HepG2 (cell line): ENCODE results near the gene MEF2B. TPM values are rescaled to one million over a fixed set of nuclear protein-coding genes. Genes with fewer than 3 reads are reported as not detected.

Experiments
- BCL6 ChIP-seq: IDR thresholded peaks from 2 replicates; pipeline ENCODE4 v1.6.1; 2016; ENCODE audit warnings: missing genetic modification reagents, missing compliant biosample characterization
- DNMT3B ChIP-seq: conservative IDR thresholded peaks from 2 replicates; pipeline ENCODE4 v1.6.1; 2016; ENCODE audit warnings: missing biosample characterization, control low read depth
- ETV5 ChIP-seq: IDR thresholded peaks from 2 replicates; pipeline ENCODE4 v1.6.1; 2018; ENCODE audit warnings: missing biosample characterization, missing genetic modification reagents, inconsistent platforms, borderline replicate concordance
- KDM4B ChIP-seq: sonication (generic); formaldehyde crosslinking; IDR thresholded peaks from 2 replicates; pipeline ENCODE4 v1.4.0; 2020; ENCODE audit warnings: missing genetic modification reagents
- MEIS1 ChIP-seq: sonication (generic); formaldehyde crosslinking; IDR thresholded peaks from 2 replicates; pipeline ENCODE4 v1.9.0; 2021; ENCODE audit warnings: mild to moderate bottlenecking, missing genetic modification reagents, moderate library complexity, borderline replicate concordance
- NCOA2 ChIP-seq: sonication (generic); formaldehyde crosslinking; IDR thresholded peaks from 2 replicates; pipeline ENCODE4 v1.8.0; 2022; ENCODE audit warnings: inconsistent platforms
- NR3C1 ChIP-seq: sonication (generic); formaldehyde crosslinking; IDR thresholded peaks from 2 replicates; pipeline ENCODE4 v1.4.0; 2020; ENCODE audit warnings: missing genetic modification reagents
- SALL1 ChIP-seq: sonication (generic); formaldehyde crosslinking; IDR thresholded peaks from 2 replicates; pipeline ENCODE4 v1.8.0; 2022; ENCODE audit warnings: mild to moderate bottlenecking, missing genetic modification reagents
- SRSF1 ChIP-seq: fragments of 200-400 bp; formaldehyde crosslinking; optimal IDR thresholded peaks from 2 replicates; pipeline ENCODE3; 2017; ENCODE audit warnings: mild to moderate bottlenecking, low read depth, low read length, moderate library complexity
- TAF15 ChIP-seq: fragments of 200-400 bp; formaldehyde crosslinking; IDR thresholded peaks from one replicate; pipeline ENCODE4 v1.6.1; 2018; ENCODE audit warnings: mild to moderate bottlenecking, low read depth, low read length; ENCODE audit not compliant: poor library complexity, severe bottlenecking
- TFDP1 ChIP-seq: IDR thresholded peaks from 2 replicates; pipeline ENCODE4 v1.6.1; 2016; ENCODE audit warnings: missing compliant biosample characterization, missing genetic modification reagents, borderline replicate concordance
- TFE3 ChIP-seq: IDR thresholded peaks from 2 replicates; pipeline ENCODE4 v1.6.1; 2016
- TRIM22 ChIP-seq: fragments of 450-650 bp; IDR thresholded peaks from 2 replicates; pipeline ENCODE4 v1.6.1; 2017
- ZBTB34 ChIP-seq: sonication (generic); formaldehyde crosslinking; IDR thresholded peaks from 2 replicates; pipeline ENCODE4 v1.8.0; 2022; ENCODE audit warnings: mild to moderate bottlenecking, missing genetic modification reagents
- ZC3H4 ChIP-seq: sonication (generic); formaldehyde crosslinking; IDR thresholded peaks from 2 replicates; pipeline ENCODE4 v1.4.0; 2020; ENCODE audit warnings: missing genetic modification reagents, borderline replicate concordance
- ZNF10 ChIP-seq: sonication (generic); formaldehyde crosslinking; IDR thresholded peaks from 2 replicates; pipeline ENCODE4 v1.4.0; 2020; ENCODE audit warnings: mild to moderate bottlenecking, low read depth, missing genetic modification reagents, borderline replicate concordance
- ZNF138 ChIP-seq: sonication (generic); formaldehyde crosslinking; IDR thresholded peaks from 2 replicates; pipeline ENCODE4 v1.5.0; 2020; ENCODE audit warnings: mild to moderate bottlenecking, low read depth, missing genetic modification reagents
- ZNF710 ChIP-seq: sonication (generic); formaldehyde crosslinking; IDR thresholded peaks from 2 replicates; pipeline ENCODE4 v1.5.0; 2020; ENCODE audit warnings: mild to moderate bottlenecking, missing genetic modification reagents, borderline replicate concordance
- ZNF883 ChIP-seq: sonication (generic); formaldehyde crosslinking; IDR thresholded peaks from 2 replicates; pipeline ENCODE4 v1.5.1; 2020; ENCODE audit warnings: mild to moderate bottlenecking, missing genetic modification reagents; ENCODE audit errors: not compliant biosample characterization
- polyA plus RNA-seq, 8 experiments: library from polyadenylated mRNA; depleted of rRNA in 3 of 8; stranded (reverse) in 7 of 8; unstranded in 1 of 8; fragments of >200 nt; fragmentation: Illumina TruSeq in 4 of 8; extraction: Trizol in 4 of 8; gene quantifications; 2 replicates each; pipeline versions ENCODE4 v1.2.1 to v1.2.3, GENCODE V29; 2011 to 2016; ENCODE audit warnings: low read depth in 4 of 8, missing spikeins in 1 of 8, mixed read lengths in 1 of 8; ENCODE audit not compliant: insufficient read depth in 1 of 8
- total RNA-seq, 5 experiments: library from RNA; depleted of rRNA; stranded (reverse); fragments of >200 nt; fragmentation: Illumina TruSeq; extraction: Trizol; gene quantifications; 2 replicates each; pipeline ENCODE4 v1.2.3, GENCODE V29; 2016; ENCODE audit warnings: low read depth in 1 of 5

The MEF2B gene
- total and polyA plus RNA-seq, 2 of the 13 experiments (the other 11 are each of a cell fraction or from before 2014, with no cell fraction given): 1.2 to 1.7 TPM

GRCh38 chr19:19171821-19172532 is 1.9 kb upstream of the MEF2B start (continued):
- TF ChIP-seq TRIM22 (no peak), ZC3H4 (no peak), ZBTB34 (CRISPR knock-in tag) (no peak), TFE3 (CRISPR knock-in tag) (no peak), MEIS1 (CRISPR knock-in tag) (no peak), ZNF10 (CRISPR knock-in tag) (no peak), ZNF883 (CRISPR knock-in tag) (no peak), TFDP1 (no peak), ETV5 (CRISPR knock-in tag) (peak; percentile 74), ZNF138 (CRISPR knock-in tag) (no peak), KDM4B (CRISPR knock-in tag) (0 out of 2 replicates have a peak, but pooled peaks have one; percentile 86), DNMT3B (CRISPR knock-in tag) (no peak), BCL6 (CRISPR knock-in tag) (peak; percentile 62), TAF15 (no peak), NR3C1 (no peak), NCOA2 (CRISPR knock-in tag) (peak; percentile 77), SALL1 (CRISPR knock-in tag) (peak; percentile 78), SRSF1 (no peak), ZNF710 (CRISPR knock-in tag) (no peak; the same call in 1 of the 2 replicates)
